NOMO-1 treated with dmso at 0.1 percent for 144 hours (cell line): ENCODE measurements around the gene NDUFS6.

ENCODE experiments used
- DNase-seq: peaks from one replicate; lab custom pipeline; 2025; ENCODE audit not compliant: unreplicated experiment; lab: John Stamatoyannopoulos, UW

The NDUFS6 gene

DNA sequence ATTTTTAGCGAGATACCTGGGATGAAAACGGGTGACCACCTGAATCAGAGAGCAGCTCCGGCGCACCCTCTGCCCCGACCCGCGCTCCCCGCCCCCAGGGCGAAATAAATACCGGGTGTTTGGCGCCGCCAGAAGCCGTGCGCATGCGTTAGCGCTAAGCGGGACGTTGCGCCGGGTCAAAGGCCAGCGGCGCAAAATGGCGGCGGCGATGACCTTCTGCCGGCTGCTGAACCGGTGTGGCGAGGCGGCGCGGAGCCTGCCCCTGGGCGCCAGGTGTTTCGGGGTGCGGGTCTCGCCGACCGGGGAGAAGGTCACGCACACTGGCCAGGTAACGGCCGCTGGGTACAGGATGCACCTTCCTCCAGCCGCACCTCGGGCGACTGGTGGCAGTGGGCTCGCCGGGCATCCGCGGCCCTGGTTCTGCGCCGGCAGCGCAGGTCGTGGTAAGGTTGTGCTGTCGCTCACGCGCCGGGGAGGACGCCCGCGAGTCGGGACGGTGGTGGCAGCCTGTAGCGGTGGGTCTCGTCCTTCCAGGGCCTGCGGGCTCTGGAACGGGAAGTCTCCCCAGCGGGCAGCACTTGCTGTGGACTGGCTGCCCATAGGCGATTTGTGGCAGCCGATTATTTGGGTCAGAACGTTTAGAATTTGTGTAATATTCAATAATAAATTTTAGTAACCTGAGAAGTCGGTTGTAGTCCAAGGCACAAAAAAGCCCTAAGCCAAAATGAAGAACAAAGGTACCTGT, at the start of gene NDUFS6:
Gene NDUFS6 (plus strand): TSS at position 186 of the 745 bp plus-strand sequence. CDS start 11 bp downstream, at position 197.
- peak; percentile 87 for DNase-seq

DNA sequence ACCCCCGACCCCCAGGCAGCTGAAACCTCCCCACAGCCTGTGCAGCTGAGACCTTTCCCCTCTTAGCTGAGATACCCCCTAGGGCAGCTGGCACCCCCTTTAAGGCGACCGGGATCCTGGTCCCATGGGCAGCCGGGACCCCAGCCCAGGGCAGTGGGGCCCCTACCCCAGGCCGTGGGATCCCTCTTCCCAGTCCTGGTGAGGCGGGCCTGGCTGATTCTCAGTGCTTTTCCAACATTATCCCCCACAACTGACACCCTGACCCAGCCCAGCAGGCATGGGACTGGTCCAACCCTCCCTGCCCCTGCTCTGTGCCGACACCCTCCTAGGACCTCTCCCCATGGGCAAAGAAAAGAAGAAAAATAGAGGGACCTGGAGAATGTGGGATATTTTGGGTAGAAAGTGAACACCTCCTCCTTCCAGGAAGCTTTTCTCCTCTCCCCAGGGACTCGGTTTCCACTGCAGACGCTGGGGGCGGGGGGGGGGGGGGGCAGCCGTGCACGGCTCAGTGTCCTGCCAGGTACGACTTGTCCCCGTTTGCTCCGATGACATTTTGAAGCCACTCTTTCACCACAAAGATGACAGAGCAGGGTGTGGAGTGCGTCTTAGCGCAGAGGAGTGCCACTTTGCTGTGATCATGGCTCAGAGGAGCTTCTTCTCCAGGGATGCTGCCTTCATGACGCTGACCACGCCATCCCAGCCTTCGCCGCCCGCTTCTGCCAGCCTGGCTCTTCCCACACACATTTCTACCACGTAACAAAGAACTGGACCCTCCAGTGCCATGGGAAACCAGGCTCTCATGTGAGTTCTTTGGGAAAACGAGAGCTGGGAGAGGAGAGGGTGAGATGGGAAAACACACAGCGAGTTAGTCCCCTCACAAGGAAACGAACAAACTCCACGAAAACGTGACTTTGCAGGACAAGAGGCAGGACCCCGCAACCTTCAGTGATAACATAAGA, 49.1 kb upstream of the NDUFS6 start:
- DNase-seq: no peak

DNA sequence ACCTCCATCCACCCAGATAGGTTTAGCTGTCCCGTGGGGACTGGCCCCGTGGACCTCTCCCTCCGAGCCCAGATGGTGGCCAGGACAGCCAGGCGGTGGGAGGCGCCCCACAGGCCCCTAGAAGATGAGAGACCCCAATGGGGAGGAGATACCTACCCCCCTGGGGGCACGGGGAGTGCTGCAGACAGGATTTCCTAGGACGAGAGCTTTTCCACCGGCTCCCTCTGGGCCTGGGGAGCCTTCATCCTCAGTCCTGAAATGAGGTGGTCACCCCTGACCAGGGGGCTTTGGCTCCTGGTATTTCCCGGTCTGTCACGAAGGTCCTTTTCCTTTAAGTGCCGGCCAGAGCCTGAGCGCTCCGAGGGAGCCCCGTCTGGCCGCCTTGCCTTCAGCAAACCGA, 48.3 kb upstream of the NDUFS6 start:
- no peak for DNase-seq

DNA sequence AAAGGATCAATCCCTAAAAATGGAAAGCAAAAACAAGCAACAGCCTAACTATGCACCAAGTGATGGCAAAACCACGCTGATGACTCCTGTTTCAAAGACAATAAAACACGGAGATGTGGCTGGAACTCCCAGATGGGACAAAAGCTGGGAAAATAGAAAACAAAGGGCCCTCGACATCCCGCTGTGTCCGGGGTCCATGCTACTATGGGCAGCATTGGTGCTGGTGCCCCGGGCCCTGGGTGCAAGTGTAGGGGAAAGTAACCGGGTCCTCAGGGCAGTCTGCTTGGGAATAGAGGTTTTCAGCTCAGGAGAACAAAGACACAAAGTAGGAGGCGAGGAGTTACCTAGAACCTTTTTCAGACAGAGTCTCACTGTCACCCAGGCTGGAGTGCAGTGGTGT, 47.7 kb upstream of the NDUFS6 start:
- no peak for DNase-seq

DNA sequence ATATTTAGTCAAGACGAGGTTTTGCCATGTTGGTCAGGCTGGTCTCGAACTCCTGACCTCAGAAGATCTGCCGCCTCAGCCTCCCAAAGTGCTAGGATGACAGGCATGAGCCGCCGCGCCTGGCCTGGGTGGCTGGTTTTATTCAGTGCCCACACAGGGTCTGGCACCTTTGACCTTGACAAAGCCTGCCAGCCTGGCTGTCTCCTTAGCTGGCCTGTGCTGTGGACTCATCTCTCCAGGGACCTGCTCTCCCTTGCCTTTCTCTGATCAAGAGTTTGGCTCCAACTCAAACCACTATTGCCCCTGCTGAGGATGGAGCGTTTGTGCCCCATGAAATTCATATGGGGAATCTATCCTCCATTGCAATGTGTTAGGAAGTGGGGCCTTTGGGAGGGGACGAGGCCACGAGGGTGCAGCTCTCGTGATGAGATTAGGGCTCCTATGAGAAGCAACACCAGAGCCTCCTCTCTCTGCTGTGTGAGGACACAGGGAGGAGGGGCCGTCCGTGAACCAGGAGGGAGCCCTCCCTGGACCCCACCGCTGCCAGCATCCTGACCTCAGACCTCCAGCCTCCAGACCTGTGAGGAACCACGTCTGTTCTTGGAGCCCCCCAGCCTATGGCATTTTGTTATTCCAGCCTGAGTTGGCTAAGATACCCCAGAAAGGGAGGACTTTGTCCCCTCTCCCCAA, 46.5 kb upstream of the NDUFS6 start:
- no peak for DNase-seq

DNA sequence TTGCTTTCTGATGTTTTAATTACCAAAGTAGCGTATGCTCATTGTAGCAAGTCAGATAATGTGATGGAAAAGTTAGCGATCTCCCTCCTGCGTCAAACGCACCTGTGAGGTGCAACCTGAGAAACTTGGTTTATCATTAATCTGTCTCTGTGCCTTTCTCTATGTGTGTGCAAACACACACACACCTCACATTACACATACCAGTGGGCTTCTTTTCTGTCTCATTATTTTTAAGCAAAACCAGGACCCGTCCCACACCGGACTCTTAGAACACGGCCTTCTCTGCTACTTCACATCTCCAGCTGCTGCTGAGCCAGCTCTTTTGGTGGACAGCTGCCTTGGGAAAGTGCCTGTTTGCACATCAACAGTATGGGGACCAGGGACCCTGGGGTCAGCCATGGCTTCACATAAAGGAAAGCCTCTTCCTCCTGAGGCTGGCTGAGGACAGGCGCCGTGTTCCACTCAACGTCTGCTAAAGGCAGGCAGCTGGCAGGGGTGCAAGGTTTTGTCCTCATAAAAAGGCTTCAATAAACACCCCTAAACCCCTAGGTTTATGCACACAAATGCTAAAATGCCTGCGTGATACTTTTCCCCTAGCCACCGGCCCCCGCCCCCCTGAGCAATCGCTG, 45.8 kb upstream of the NDUFS6 start:
- DNase-seq: no peak

DNA sequence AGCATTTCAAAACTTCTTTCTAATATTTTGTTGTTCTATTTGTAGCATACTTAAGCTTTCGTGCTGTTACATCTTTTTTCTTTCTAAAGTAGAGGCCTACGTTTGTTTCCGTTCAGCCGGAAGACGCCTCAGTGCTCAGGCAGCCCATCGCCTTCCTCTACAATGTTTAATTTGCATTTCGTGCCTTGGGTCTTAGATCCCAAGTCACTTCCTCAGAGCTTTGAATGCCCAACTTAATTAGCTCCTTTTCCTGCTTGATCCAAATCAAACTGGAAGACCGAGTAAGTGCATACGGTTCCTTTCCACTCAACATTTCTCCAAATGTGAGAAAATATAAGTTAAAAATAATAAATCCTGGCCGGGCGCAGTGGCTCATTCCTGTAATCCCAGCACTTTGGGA, 44.7 kb upstream of the NDUFS6 start:
- no peak for DNase-seq

DNA sequence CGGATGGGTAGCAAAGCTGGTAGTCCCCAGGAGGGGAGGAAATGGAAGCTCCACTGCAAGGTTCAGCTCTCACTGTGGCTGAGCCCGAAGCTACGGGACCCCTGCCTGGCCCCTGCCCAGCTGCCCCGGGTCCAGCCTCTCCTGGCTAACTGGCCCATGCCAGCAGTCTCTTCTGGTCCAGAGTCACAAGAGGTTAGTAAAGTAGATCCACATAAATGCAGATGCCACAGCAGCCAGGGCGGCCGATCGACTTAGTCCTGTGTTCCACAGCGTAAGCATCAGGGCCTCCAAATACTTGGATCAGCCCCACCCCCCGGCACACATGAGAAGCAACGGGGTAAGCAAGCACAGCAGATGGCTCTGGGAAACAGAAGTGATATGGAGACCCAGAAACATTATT, 43.7 kb upstream of the NDUFS6 start:
- DNase-seq: no peak

DNA sequence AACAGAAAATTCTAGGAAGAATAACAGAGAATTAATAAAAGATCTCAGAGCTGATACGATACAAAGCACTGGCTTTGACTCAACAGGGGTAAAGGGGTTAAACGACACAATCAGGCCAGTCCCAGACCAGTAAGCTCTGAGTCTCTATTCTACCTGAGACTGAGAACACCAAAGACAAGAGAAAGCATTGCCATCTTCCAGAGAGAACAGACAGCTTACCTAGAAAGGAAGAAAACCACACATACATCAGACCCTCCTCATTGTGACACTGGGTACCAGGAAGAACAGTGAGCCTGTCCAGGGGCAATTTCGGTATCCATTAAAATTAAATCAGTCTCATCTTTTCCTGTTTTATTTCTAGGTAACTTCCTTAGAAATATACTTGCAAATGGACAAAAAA, 42.6 kb upstream of the NDUFS6 start:
- no peak for DNase-seq

DNA sequence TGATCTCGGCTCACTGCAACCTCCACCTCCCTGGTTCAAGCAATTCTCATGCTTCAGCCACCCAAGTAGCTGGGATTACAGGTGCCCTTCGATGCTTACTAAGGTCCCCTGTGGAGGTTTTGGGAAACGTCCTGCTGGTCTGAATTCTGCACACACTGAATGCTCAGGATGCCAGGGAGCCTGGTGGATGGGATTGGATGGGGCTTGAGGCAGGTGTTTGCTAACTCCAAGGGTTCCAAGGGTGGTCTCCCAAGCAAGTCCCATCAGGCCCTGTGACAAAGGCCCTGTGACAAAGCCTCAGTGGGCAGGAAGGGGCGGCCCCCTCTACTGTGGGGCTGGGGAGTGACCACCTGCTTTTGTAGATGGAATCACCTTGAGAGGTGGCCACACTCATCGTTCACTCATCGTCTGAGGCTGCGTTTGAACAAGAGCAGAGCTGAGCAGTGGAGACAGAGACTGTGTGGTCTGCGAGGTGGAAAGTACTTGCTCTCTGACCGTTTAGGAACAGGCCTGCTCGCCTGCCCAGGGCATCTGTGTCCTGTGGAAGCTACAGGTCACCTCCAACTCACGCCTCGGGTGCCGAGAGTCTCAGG, 41.7 kb upstream of the NDUFS6 start:
- no peak for DNase-seq

DNA sequence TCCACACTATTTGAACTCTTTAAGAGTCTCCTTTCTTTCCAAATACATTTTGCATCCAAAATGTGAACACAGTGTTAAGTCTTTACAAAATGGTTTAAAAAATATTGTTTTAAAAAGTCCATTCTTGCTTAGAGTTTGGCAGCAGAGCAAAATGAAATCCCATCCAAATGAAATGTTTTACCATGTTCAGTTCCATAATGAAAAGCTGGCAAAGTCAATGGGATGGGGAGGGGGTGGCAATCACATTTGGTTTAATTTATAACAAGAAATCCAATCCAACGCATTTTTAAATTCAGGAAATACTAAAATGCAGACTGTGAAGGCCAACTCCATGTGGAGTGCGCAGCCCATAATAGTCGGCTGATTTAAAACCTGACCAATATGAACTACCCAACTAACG, 41.0 kb upstream of the NDUFS6 start:
- no peak for DNase-seq

DNA sequence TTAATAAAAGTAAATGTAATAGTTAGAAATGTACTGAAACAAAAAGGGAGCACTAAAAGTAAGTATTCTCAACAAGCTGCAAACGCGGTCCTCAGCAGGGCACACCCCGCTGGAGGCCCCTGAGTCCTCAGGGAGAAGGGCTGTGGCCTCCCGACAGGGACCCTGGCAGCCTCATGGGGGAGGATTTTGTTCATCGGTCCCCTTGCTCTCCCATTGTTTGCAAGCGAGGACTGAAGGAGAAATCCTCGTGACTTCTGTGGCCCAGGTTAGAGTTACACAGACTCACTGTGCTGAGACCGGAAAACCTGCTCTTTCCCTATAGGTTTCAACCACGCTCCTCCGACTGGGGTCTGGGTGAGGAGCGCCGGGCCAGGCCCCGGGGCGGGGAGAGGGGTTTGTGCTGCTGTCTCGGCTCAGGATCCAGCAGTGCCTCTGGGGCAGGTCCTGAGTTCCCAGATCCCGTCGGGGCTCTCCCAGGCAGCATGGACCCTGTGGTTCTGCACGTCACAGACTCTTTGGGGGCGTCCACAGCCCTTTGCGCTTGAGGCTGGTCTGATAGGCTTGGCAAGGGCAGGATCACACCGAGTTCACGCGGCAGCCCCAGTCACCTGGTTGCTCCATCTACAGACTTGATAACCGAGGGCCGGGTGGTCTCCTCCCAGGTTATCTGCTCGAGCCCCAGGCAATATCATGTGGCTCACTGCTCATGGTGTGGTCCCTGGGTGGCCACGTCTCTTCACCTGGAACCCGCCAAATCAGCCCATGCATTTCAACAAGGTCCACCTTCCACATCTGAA, 40.4 kb upstream of the NDUFS6 start:
- no peak for DNase-seq

DNA sequence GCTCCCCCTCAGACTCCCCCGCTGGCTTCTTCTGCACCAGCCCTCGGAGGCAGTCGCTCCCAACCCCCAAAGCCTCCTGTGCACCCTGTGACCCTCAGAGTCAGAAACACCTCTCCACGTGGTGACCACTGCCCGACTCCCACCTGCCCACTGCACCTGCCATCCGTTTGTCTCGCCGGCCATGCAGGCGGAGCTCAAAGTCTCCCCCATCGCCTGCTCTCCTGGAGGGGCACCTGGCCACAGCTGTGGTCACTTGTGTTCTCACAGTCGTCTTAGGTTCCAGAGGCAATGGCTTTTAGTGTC, 39.8 kb upstream of the NDUFS6 start:
- DNase-seq: no peak

DNA sequence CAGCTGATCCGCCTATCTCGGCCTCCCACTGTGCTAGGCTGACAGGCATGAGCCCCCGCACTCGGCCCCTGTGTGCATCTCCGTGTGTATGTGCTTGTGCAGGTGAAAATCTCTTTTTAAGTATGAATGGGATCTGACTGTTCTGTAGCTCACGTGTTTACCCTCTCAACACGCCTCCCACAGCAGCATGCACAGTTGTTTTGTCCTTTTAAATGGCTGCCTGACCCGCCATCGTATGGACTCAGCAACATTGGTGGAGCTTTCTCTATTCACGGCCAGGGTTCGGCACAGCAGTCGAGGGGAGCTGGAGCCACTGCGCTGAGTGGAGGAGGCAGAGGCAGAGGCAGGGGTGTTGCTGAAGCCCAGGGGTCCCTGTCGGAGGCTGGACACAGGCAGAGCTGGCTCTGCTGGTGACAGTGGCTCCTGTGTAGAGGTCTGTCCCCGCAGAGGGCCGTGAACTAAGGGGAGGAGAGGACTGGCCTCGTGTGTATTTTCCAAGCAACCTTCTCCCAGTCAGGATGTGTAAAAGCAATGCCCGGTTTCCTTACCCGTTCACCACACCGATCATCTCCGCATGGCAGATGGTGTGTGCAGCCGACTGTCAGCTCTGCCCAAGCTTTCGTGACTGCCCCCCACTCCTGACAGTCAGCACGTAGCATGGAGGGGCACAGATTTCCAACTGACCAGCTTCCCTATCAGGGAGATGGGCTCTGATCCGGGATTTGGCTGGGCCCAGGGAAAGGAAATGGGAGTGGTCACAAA, 38.9 kb upstream of the NDUFS6 start:
- no peak for DNase-seq

DNA sequence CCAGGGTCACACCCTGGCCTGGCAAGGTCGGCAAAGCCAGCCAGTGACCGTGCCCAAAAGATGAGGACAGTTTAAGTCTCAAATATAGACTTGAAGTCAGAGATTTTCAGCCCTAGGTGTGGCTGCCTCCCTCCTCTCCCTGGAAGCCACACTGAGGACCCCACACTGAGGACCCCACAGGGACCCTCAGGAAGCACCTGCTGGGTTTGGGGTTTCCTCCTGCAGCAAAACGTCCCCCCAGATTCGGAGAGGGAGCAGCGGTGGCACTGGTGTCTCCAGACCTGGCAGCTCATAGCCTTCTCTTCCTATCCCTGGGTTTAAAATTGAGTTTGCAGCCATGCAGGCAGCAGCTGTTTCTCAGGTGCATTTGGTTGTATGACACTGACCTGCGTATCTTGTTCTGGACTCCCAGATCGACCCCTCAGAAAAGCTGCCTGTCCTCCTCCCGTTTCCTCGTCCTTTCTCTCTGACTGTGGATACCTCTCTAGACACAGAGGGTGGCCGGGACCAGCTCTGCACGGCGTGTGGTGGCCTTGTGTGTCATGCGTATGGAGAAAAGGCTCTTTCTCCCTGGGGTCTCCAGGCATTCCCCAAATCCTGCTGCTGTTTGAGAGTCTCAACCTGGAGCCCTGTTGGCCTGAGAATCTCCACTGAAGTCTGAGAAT, 38.2 kb upstream of the NDUFS6 start:
- no peak for DNase-seq

DNA sequence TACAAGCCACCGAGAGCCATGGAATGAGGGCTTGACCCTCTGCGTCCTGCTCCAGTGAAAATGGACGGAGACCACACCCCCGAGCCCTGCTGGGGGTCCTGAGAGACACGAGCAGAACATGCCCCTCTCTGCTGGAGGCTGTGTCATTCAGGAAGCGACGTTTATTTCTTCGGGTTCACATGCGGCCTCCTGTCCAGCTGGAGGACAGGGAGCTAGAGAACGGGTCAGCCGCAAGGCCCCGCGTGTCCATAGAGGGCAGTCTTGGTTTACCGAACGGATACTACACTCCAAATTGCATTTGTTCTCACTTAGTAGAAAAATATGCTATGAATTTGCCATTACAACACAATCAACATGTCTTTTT, 37.7 kb upstream of the NDUFS6 start:
- peak; percentile 22 for DNase-seq

DNA sequence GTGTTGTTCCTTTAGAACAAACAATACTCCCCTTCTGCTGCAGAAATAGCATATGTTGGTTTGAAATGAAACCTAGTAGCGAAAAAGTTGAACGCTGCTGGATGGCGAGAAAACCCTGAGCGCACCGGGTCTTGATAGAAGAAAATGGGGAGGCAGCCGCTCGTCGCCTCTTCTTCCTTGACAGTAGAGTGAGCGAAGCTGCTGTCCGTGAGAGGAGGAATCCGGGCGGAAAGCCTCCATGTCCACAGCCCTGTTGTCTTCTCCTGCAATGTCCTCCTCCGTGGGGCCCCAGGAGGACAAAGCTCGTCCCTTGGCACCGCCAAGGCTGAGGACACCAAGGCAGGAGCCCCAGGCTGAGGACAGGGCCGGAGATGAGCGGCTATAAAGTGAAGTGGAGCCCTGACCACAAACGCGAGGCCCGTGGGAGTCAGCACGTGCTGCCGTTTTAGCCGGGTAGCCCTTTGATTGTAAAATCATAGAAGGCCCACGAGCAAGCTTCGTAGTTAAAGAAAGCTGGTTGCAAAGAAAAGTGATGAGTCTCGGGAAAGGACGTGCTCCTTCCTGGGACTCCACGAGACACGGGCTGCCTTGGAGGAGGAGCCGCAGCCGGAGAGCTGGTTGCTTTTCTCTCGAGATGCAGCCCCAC, 37.1 kb upstream of the NDUFS6 start:
- no peak for DNase-seq

DNA sequence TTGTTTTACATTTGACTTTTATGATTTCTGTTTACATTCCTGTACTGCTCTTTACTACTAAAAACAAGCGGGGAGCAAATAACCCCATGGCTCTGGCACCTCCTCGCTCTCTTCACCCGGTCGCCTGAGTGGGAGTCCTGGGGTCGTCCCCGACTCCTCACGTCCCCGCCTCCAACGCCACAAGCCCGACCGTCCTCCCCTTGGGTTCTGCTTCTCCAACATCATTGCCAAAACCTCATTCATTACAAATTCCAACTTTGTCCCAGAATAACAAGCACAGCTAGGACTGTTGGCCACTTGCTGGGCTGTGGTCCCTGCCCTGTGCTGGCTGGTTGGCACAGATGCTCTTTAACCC, 36.6 kb upstream of the NDUFS6 start:
- no peak for DNase-seq
